K562 (cell line): Measurements from ENCODE around the gene CHURC1. TPM values are rescaled to one million over a fixed set of nuclear protein-coding genes. Genes with fewer than 3 reads are reported as not detected.

Experiments
- ATAC-seq: fragments of 200-7000 bp; cut with Tn5 transposase; 3 replicates; pipeline ENCODE4 v1.9.1; 2020; ENCODE audit warnings: moderate library complexity
- BruUV-seq: library from RNA; stranded (reverse); fragments of 400-500 nt; replicated peaks from 2 replicates; lab custom pipeline; 2021; lab: Mats Ljungman, UMichigan
- CTCF ChIA-PET: fragments of 300-600 bp; formaldehyde crosslinking; extraction: SDS; loops from one replicate; lab custom pipeline; 2021; ENCODE audit warnings: low intra/inter-chr PET ratio; lab: Yijun Ruan, JAX
- POLR2A ChIA-PET: fragments of 300-600, 350-650 bp; sonication (Branson Sonifier 250); formaldehyde crosslinking; extraction: SDS; loops from one replicate; lab custom pipeline; 2021; ENCODE audit warnings: antibody characterized with exemption, inconsistent platforms; lab: Yijun Ruan, JAX
- DNase-seq, 4 experiments: peaks; one replicate each; pipeline versions ENCODE4 v3.0.0 to v3.0.0-alpha.2; 2011 to 2018; ENCODE audit warnings: low spot score in 3 of 4, mixed read lengths in 3 of 4; ENCODE audit errors: extremely low read depth in 1 of 4
- FAIRE-seq: peaks from 2 replicates; lab custom pipeline; 2011; peaks lifted over from hg19 to GRCh38; lab: Jason Lieb, UNC
- H2AFZ ChIP-seq: 2 replicates; pipeline ENCODE4 v1.6.0; 2011; ENCODE audit warnings: low read depth, low read length, control low read depth, inconsistent platforms
- H3K27ac ChIP-seq: fragments of 200-600 bp; 3 replicates; pipeline ENCODE4 v1.8.0; 2011; ENCODE audit warnings: low read depth, mild to moderate bottlenecking, control low read depth, inconsistent platforms, low read length, moderate library complexity, mixed read lengths; ENCODE audit errors: extremely low read depth
- H3K27me3 ChIP-seq, 2 experiments: fragments of 300-600 bp in 1 of 2; 2 replicates in 1 of 2; 3 replicates in 1 of 2; pipeline versions ENCODE4 v1.6.0 to v1.8.0; 2011; ENCODE audit warnings: inconsistent platforms in 2 of 2, low read length in 2 of 2, mild to moderate bottlenecking in 1 of 2, mixed read lengths in 1 of 2, moderate library complexity in 1 of 2; ENCODE audit not compliant: control insufficient read depth in 2 of 2, insufficient read depth in 2 of 2
- H3K36me3 ChIP-seq: fragments of 300-600 bp; 3 replicates; pipeline ENCODE4 v1.8.0; 2011; ENCODE audit warnings: mild to moderate bottlenecking, low read length, inconsistent platforms; ENCODE audit not compliant: control insufficient read depth, insufficient read depth
- H3K4me1 ChIP-seq, 2 experiments: fragments of 200-600 bp in 1 of 2; replicated peaks in 1 of 2; 2 replicates in 1 of 2; 3 replicates in 1 of 2; pipeline versions ENCODE4 v1.5.1 to v1.8.0; 2011; ENCODE audit warnings: inconsistent platforms in 2 of 2, low read length in 2 of 2, mild to moderate bottlenecking in 1 of 2, mixed read lengths in 1 of 2, moderate library complexity in 1 of 2; ENCODE audit not compliant: control insufficient read depth in 2 of 2, insufficient read depth in 2 of 2
- H3K4me2 ChIP-seq: 2 replicates; pipeline ENCODE4 v1.6.1; 2011; ENCODE audit warnings: low read length, control low read depth, inconsistent platforms, mixed read lengths; ENCODE audit not compliant: insufficient read depth
- H3K4me3 ChIP-seq: fragments of 200-600 bp; sonication (generic), shearing (Covaris generic); 2 replicates; pipeline ENCODE4 v1.5.1; 2016; ENCODE audit warnings: control low read depth, inconsistent platforms
- H3K79me2 ChIP-seq: fragments of 200-600 bp; 3 replicates; pipeline ENCODE4 v1.8.0; 2011; ENCODE audit warnings: low read length, inconsistent platforms; ENCODE audit not compliant: control insufficient read depth, insufficient read depth
- H3K9ac ChIP-seq, 2 experiments: 2 replicates each; pipeline versions ENCODE4 v1.6.0 to v1.6.1; 2011; ENCODE audit warnings: low read depth in 2 of 2, low read length in 2 of 2, control low read depth in 1 of 2, inconsistent platforms in 1 of 2, mild to moderate bottlenecking in 1 of 2, mixed read lengths in 1 of 2; ENCODE audit not compliant: insufficient read depth in 1 of 2
- H3K9me1 ChIP-seq: one replicate; pipeline ENCODE4 v1.6.0; 2011; ENCODE audit warnings: inconsistent platforms, mild to moderate bottlenecking, low read length, moderate library complexity; ENCODE audit not compliant: control insufficient read depth, insufficient read depth
- H3K9me3 ChIP-seq: replicated peaks from 2 replicates; pipeline ENCODE4 v1.5.1; 2011; ENCODE audit warnings: low read depth, low read length, inconsistent platforms; ENCODE audit not compliant: control insufficient read depth, insufficient read depth
- H4K20me1 ChIP-seq: replicated peaks from 2 replicates; pipeline ENCODE4 v1.6.1; 2011; ENCODE audit warnings: low read length, inconsistent platforms, mixed read lengths; ENCODE audit not compliant: control insufficient read depth, insufficient read depth
- CREM ChIP-seq: IDR thresholded peaks from 2 replicates; pipeline ENCODE4 v1.6.1; 2014; ENCODE audit warnings: antibody characterized with exemption, low read depth
- DACH1 ChIP-seq: fragments of 450-650 bp; IDR thresholded peaks from 2 replicates; pipeline ENCODE4 v1.6.1; 2018; ENCODE audit not compliant: partially characterized antibody
- KAT7 ChIP-seq: sonication (generic); formaldehyde crosslinking; IDR thresholded peaks from 2 replicates; pipeline ENCODE4 v1.8.0; 2022; ENCODE audit warnings: missing genetic modification reagents, mild to moderate bottlenecking, borderline replicate concordance
- PHF21A ChIP-seq: fragments of 450-650 bp; IDR thresholded peaks from 2 replicates; pipeline ENCODE4 v1.6.1; 2017; ENCODE audit warnings: low read depth, borderline replicate concordance
- WGBS: fragments of 100-300 bp; shearing (Covaris generic); methylation state at CpG from one replicate; pipeline ENCODE4 v1.1.6; 2016; ENCODE audit warnings: low coverage, mixed read lengths; ENCODE audit not compliant: insufficient coverage; ENCODE audit errors: missing lambda C conversion rate; 5-methylcytosine and 5-hydroxymethylcytosine counted together
- in situ Hi-C: fragments of 300-500 bp; cut with MboI; formaldehyde crosslinking; loops from 4 replicates; pipeline ENCODE4 v1.15.0; 2018; ENCODE audit warnings: inconsistent platforms, mixed read lengths
- intact Hi-C: fragments of 100-400 bp; cut with micrococcal nuclease; formaldehyde crosslinking; loops from 2 replicates; pipeline ENCODE4 v1.14.2; 2022
- polyA plus RNA-seq, 8 experiments: library from polyadenylated mRNA; depleted of rRNA in 4 of 8; stranded (reverse) in 5 of 8; unstranded in 3 of 8; fragments of >200 nt; fragmentation: Nextera tagmentation in 2 of 8; fragmentation: Illumina TruSeq in 1 of 8; extraction: Ambion mirVana in 2 of 8; extraction: Trizol in 1 of 8; gene quantifications; 2 replicates each; pipeline versions ENCODE4 v1.2.1 to v1.2.3, GENCODE V29; 2011 to 2014; ENCODE audit warnings: inconsistent platforms in 1 of 8, missing spikeins in 1 of 8
- total RNA-seq, 7 experiments: library from RNA; depleted of rRNA in 6 of 7; stranded (reverse); fragments of >200 nt in 6 of 7; fragmentation: Illumina TruSeq in 2 of 7; extraction: Trizol in 2 of 7; gene quantifications; 2 replicates each; pipeline versions ENCODE4 v1.2.1 to v1.2.3, GENCODE V29; 2011 to 2021; ENCODE audit warnings: low replicate concordance in 1 of 7

Gene CHURC1
- total and polyA plus RNA-seq, 9 of the 15 experiments (the other 6 are each of a cell fraction or from before 2014, with no cell fraction given): 27.3 to 239 (median 45.6) TPM

DNA sequence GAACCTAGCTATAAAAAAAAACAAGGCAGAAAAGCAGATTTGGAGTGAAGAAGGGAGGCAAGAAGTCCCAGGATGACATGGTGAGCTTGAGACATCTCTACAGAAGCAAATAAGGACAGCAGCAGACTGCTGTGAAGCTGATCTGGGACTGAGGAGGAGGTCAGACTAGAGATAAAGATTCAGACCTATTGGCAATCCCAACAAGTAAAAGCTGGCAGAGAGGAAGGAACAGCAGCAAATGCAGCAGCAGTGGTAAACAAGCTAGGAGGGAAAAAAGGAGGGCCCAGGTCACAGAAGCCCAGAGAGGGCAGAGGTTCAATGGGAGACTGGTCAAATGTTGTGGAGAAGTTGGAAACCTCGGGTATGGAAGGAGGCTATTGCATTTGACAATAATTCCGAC is 45.9 kb upstream of the CHURC1 start:
- no peak for DNase-seq
- POLR2A ChIA-PET: interaction anchor here (1.5 to 3.5 kb wide), 2 partner anchors 11 to 12 kb away, joined by 5 to 24 read pairs; partner anchors contain the start of gene SPTB
- intact Hi-C loops: no loop called here
- peak; percentile 32 for FAIRE-seq
- BruUV-seq: no TSS peak
- Histone ChIP-seq H3K4me1 (no peaks in the 10 kb centered on the region; a peak in 2 of 5 replicates), H3K4me2 (no peak overlapping the region), H3K9ac (peak overlapping the region in 1 of 2 experiments; percentile 55; a peak in 1 of 4 replicates), H2AFZ (no peak overlapping the region), H4K20me1 (no peaks in the 10 kb centered on the region), H3K27ac (no peak overlapping the region; the same call in 2 of the 3 replicates), H3K79me2 (peaks cover 88% of the 10 kb centered on the region), H3K9me1 (no peaks in the 10 kb centered on the region), H3K36me3 (peaks cover 26% of the 10 kb centered on the region)
- no peak for ATAC-seq
- CTCF ChIA-PET: no interaction called here
- WGBS: 75% methylated on average over 2 of the region's 2 CpGs
- TF ChIP-seq KAT7 (CRISPR knock-in tag): no peak
- TF ChIP-seq, all 486 proteins: peak for 0
- Histone ChIP-seq H3K4me3 (no peak overlapping the region), H3K9me3 (no peaks in the 10 kb centered on the region), H3K27me3 (no peaks in the 10 kb centered on the region)
- in situ Hi-C loops: no loop called here

DNA sequence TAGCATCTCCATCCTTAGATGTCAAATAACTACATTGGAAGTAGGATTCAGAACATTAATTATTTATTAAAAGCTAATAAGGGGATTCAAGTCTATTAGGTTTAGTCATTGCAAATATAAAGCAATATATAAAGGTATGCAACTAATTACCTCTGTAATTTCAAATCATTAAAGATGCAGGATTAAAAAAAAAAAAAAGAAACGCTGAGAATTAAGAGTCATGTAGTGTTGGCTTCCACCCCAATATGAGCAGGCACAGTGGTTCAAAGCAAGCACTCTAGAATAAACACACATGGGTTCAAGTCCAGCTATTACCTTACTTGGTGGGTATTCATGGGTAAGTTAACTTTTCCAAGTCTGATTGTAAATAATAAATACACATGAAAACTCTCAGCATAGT is 45.4 kb upstream of the CHURC1 start:
- H3K4me3 ChIP-seq: no peak overlapping the region
- no peaks in the 10 kb centered on the region for H3K9me1 ChIP-seq
- POLR2A ChIA-PET: interaction anchor here (1.5 to 3.5 kb wide), 2 partner anchors 10 to 12 kb away, joined by 5 to 24 read pairs; partner anchors contain the start of gene SPTB
- no CpG with 5 or more reads among the region's 1 CpG for WGBS
- H3K79me2 ChIP-seq: peaks cover 88% of the 10 kb centered on the region
- CTCF ChIA-PET: no interaction called here
- H3K4me2 ChIP-seq: no peak overlapping the region
- no peak overlapping the region for H3K27ac ChIP-seq
- TF ChIP-seq CREM (no peak), PHF21A (no peak), DACH1 (peak; percentile 33)
- H2AFZ ChIP-seq: no peak overlapping the region
- no peaks in the 10 kb centered on the region for H3K9me3 ChIP-seq
- no TSS peak for BruUV-seq
- DNase-seq (no peak), ATAC-seq (no peak), FAIRE-seq (peak; percentile 29)
- no peaks in the 10 kb centered on the region; a peak in 2 of 5 replicates for H3K4me1 ChIP-seq
- intact Hi-C loops (no loop called here), in situ Hi-C loops (no loop called here)
- H3K9ac ChIP-seq: no peak overlapping the region
- peaks cover 26% of the 10 kb centered on the region for H3K36me3 ChIP-seq
- no peaks in the 10 kb centered on the region for H3K27me3 ChIP-seq
- no peaks in the 10 kb centered on the region for H4K20me1 ChIP-seq
